SK-N-MC (cell line): ENCODE measurements around the gene MRPS7.

Experiments used
- DNase-seq: peaks from one replicate; pipeline ENCODE4 v3.0.0-alpha.2; 2011; ENCODE audit warnings: low read depth, low spot score
- H3K27ac ChIP-seq: fragments of 200-600 bp; sonication (generic); 2 replicates; pipeline ENCODE4 v1.5.1; 2016; ENCODE audit warnings: mixed run types
- H3K36me3 ChIP-seq: fragments of 200-600 bp; sonication (generic); 2 replicates; pipeline ENCODE4 v1.6.1; 2017; ENCODE audit warnings: antibody characterized with exemption, low read length, mixed read lengths; ENCODE audit not compliant: insufficient read depth
- H3K4me3 ChIP-seq: fragments of 200-600 bp; sonication (generic); 2 replicates; pipeline ENCODE4 v1.5.1; 2016
- H3K9ac ChIP-seq: fragments of 200-600 bp; sonication (generic); 2 replicates; pipeline ENCODE4 v1.8.0; 2017; ENCODE audit warnings: mixed run types, mixed read lengths; ENCODE audit not compliant: insufficient read length
- H3K9me3 ChIP-seq: fragments of 200-600 bp; sonication (generic); 2 replicates; pipeline ENCODE4 v1.6.1; 2017; ENCODE audit warnings: low read depth, mild to moderate bottlenecking, antibody characterized with exemption, low read length, moderate library complexity, mixed read lengths
- EZH2 ChIP-seq: fragments of 200-600 bp; sonication (generic); IDR thresholded peaks from one replicate; pipeline ENCODE4 v1.6.1; 2017; ENCODE audit warnings: antibody characterized with exemption
- FOXP2 ChIP-seq: optimal IDR thresholded peaks from 2 replicates; pipeline ENCODE3; 2011; ENCODE audit warnings: mild to moderate bottlenecking, moderate library complexity; ENCODE audit not compliant: insufficient read depth; ENCODE audit errors: extremely low read length, control extremely low read depth
- POLR2AphosphoS5 ChIP-seq: IDR thresholded peaks from 2 replicates; pipeline ENCODE4 v1.6.1; 2012; ENCODE audit warnings: mild to moderate bottlenecking, low read depth, low read length, borderline replicate concordance

MRPS7 gene

GRCh38 chr17:75301502-75302206 lies 40.0 kb downstream of the MRPS7 start:
- no peak for TF ChIP-seq EZH2
- TF ChIP-seq POLR2AphosphoS5: no peak
- TF ChIP-seq FOXP2: no peak
- Histone ChIP-seq H3K4me3 (no peak overlapping the region), H3K9ac (no peak overlapping the region), H3K36me3 (no peaks in the 10 kb centered on the region), H3K9me3 (no peaks in the 10 kb centered on the region), H3K27ac (no peak overlapping the region)
- no peak for DNase-seq

- Histone ChIP-seq H3K9me3 (no peaks in the 10 kb centered on the region), H3K4me3 (no peak overlapping the region), H3K9ac (no peak overlapping the region), H3K27ac (no peak overlapping the region), H3K36me3 (no peaks in the 10 kb centered on the region)
- TF ChIP-seq EZH2 (no peak), FOXP2 (no peak), POLR2AphosphoS5 (no peak)
- DNase-seq: no peak
Observed at GRCh38 chr17:75307957-75308731, 46.5 kb downstream of the MRPS7 start.

GRCh38 chr17:75308732-75309629 lies 47.3 kb downstream of the MRPS7 start:
- H3K9ac ChIP-seq: no peak overlapping the region
- no peak for TF ChIP-seq EZH2
- no peak for TF ChIP-seq POLR2AphosphoS5
- no peak for TF ChIP-seq FOXP2
- H3K36me3 ChIP-seq: no peaks in the 10 kb centered on the region
- no peak overlapping the region for H3K27ac ChIP-seq
- no peak overlapping the region for H3K4me3 ChIP-seq
- H3K9me3 ChIP-seq: no peaks in the 10 kb centered on the region
- DNase-seq: no peak

- no peaks in the 10 kb centered on the region for H3K9me3 ChIP-seq
- H3K36me3 ChIP-seq: no peaks in the 10 kb centered on the region; the same call in 1 of the 2 replicates
- no peak overlapping the region for H3K4me3 ChIP-seq
- no peak for DNase-seq
- no peak for TF ChIP-seq EZH2
- no peak for TF ChIP-seq POLR2AphosphoS5
- TF ChIP-seq FOXP2: no peak
- no peak overlapping the region for H3K9ac ChIP-seq
- no peak overlapping the region for H3K27ac ChIP-seq
Observed at GRCh38 chr17:75313941-75314551, 52.4 kb downstream of the MRPS7 start.

GRCh38 chr17:75315541-75316243 lies 54.0 kb downstream of the MRPS7 start:
- no peak overlapping the region for H3K9ac ChIP-seq
- peaks cover 12% of the 10 kb centered on the region for H3K36me3 ChIP-seq
- H3K27ac ChIP-seq: no peak overlapping the region
- TF ChIP-seq POLR2AphosphoS5: no peak
- no peak for TF ChIP-seq FOXP2
- TF ChIP-seq EZH2: no peak
- H3K4me3 ChIP-seq: no peak overlapping the region
- no peak for DNase-seq
- no peaks in the 10 kb centered on the region for H3K9me3 ChIP-seq
